Epithelial cell of esophagus (primary cell): Measurements from ENCODE around the gene NOVA2.
A peak's percentile ranks its signal among the peaks of the same experiment; 100 is the strongest.
"Not testable (repeated sequence)": the region's sequence is repeated elsewhere in the genome, so short reads cannot be mapped to it uniquely, and the experiment has no call there.

Experiments used
- DNase-seq: peaks from one replicate; pipeline ENCODE4 v3.0.0; 2010; ENCODE audit warnings: low read depth
- H3K4me3 ChIP-seq: 2 replicates; pipeline ENCODE4 v1.5.1; 2011; ENCODE audit warnings: mild to moderate bottlenecking, low read length, control low read depth
- CTCF ChIP-seq: IDR thresholded peaks from 2 replicates; pipeline ENCODE4 v1.5.1; 2011; ENCODE audit warnings: low read depth, mild to moderate bottlenecking, low read length, control low read depth, inconsistent platforms; ENCODE audit not compliant: insufficient read depth; ENCODE audit errors: missing control alignments

The NOVA2 gene

GRCh38 chr19:45901432-45901911 is 72.2 kb downstream of the NOVA2 start:
- TF ChIP-seq CTCF: no peak
- H3K4me3 ChIP-seq: peak overlapping the region; percentile 93

GRCh38 chr19:45900738-45901431 is 72.8 kb downstream of the NOVA2 start:
- peak; percentile 37 for DNase-seq
- peak overlapping the region; percentile 93 for H3K4me3 ChIP-seq
- no peak for TF ChIP-seq CTCF

More at GRCh38 chr19:45901432-45901911, 72.2 kb downstream of the NOVA2 start:
- peak; percentile 52 for DNase-seq

- TF ChIP-seq CTCF: no peak
Observed at GRCh38 chr19:45899919-45900589, 73.6 kb downstream of the NOVA2 start.

GRCh38 chr19:45899253-45899652 is 74.4 kb downstream of the NOVA2 start:
- no peak overlapping the region for H3K4me3 ChIP-seq
- TF ChIP-seq CTCF: no peak
- DNase-seq: no peak

More at GRCh38 chr19:45899919-45900589, 73.6 kb downstream of the NOVA2 start:
- DNase-seq: no peak
- no peak overlapping the region for H3K4me3 ChIP-seq

- no peak overlapping the region for H3K4me3 ChIP-seq
- no peak for TF ChIP-seq CTCF
- no peak for DNase-seq
Observed at GRCh38 chr19:45897261-45897812, 76.3 kb downstream of the NOVA2 start.

- H3K4me3 ChIP-seq, DNase-seq: not testable (repeated sequence)
Observed at GRCh38 chr19:45895983-45896599, 77.6 kb downstream of the NOVA2 start.

- no peak for TF ChIP-seq CTCF
- no peak for DNase-seq
- no peak overlapping the region for H3K4me3 ChIP-seq
Observed at GRCh38 chr19:45895519-45895972, 78.1 kb downstream of the NOVA2 start.
